ENCODE data around the gene POLR3GL. TPM values are rescaled to one million over a fixed set of nuclear protein-coding genes. Genes with fewer than 3 reads are reported as not detected.

The POLR3GL gene
- total RNA-seq, 1 experiment from 2014 or later: 9.9 TPM

- Mint-ChIP-seq H3K4me3 (ENCODE audit: low read depth, unreplicated experiment) (no peak overlapping the region), H3K27me3 (ENCODE audit: unreplicated experiment) (no peaks in the 10 kb centered on the region), H3K4me1 (ENCODE audit: low read depth, unreplicated experiment) (no peaks in the 10 kb centered on the region), H3K9me3 (ENCODE audit: low read depth, unreplicated experiment) (no peaks in the 10 kb centered on the region), H3K27ac (ENCODE audit: unreplicated experiment) (no peak overlapping the region), H3K36me3 (ENCODE audit: insufficient read depth, unreplicated experiment) (no peaks in the 10 kb centered on the region)
- intact Hi-C loops (cut with micrococcal nuclease; ENCODE audit: unreplicated experiment): no loop called here
- CTCF ChIA-PET: interaction anchor here (0.5 kb wide), 1 partner anchor 30 kb away, joined by 4 read pairs; no protein-coding TSS in a partner anchor
- DNase-seq: no peak
- no peak for TF ChIP-seq CTCF (IDR thresholded peaks at IDR 0.05; ENCODE audit: unreplicated experiment)
- no TSS peak for BruUV-seq (replicated peaks)
Observed at GRCh38 chr1:145936247-145936646, 28.2 kb upstream of the POLR3GL start.

- no peak overlapping the region for H3K27ac Mint-ChIP-seq (ENCODE audit: unreplicated experiment)
- CTCF ChIA-PET: interaction anchor here (2.1 kb wide), 1 partner anchor 10 kb away, joined by 5 read pairs; the partner anchor contains the start of gene RBM8A
- no peak for TF ChIP-seq CTCF (IDR thresholded peaks at IDR 0.05; ENCODE audit: unreplicated experiment)
Observed at GRCh38 chr1:145937436-145937835, 27.1 kb upstream of the POLR3GL start.

GRCh38 chr1:145942405-145942804 is 22.1 kb upstream of the POLR3GL start:
- Mint-ChIP-seq H3K27ac (ENCODE audit: unreplicated experiment) (no peak overlapping the region), H3K4me3 (ENCODE audit: low read depth, unreplicated experiment) (no peak overlapping the region), H3K4me1 (ENCODE audit: low read depth, unreplicated experiment) (no peaks in the 10 kb centered on the region), H3K9me3 (ENCODE audit: low read depth, unreplicated experiment) (no peaks in the 10 kb centered on the region), H3K36me3 (ENCODE audit: insufficient read depth, unreplicated experiment) (no peaks in the 10 kb centered on the region), H3K27me3 (ENCODE audit: unreplicated experiment) (no peaks in the 10 kb centered on the region)
- intact Hi-C loops (cut with micrococcal nuclease; ENCODE audit: unreplicated experiment): no loop called here
- no TSS peak for BruUV-seq (replicated peaks)
- CTCF ChIA-PET: interaction anchor here (1.9 kb wide), 1 partner anchor 15 kb away, joined by 6 read pairs; the partner anchor contains the start of gene RBM8A
- DNase-seq: no peak
- TF ChIP-seq CTCF (IDR thresholded peaks at IDR 0.05; ENCODE audit: unreplicated experiment): no peak

More at GRCh38 chr1:145937436-145937835, 27.1 kb upstream of the POLR3GL start:
- no peak for DNase-seq
- Mint-ChIP-seq H3K4me3 (ENCODE audit: low read depth, unreplicated experiment) (no peak overlapping the region), H3K36me3 (ENCODE audit: insufficient read depth, unreplicated experiment) (no peaks in the 10 kb centered on the region), H3K4me1 (ENCODE audit: low read depth, unreplicated experiment) (no peaks in the 10 kb centered on the region), H3K9me3 (ENCODE audit: low read depth, unreplicated experiment) (no peaks in the 10 kb centered on the region), H3K27me3 (ENCODE audit: unreplicated experiment) (no peaks in the 10 kb centered on the region)
- intact Hi-C loops (cut with micrococcal nuclease; ENCODE audit: unreplicated experiment): no loop called here
- no TSS peak for BruUV-seq (replicated peaks)

- H3K4me1 Mint-ChIP-seq (ENCODE audit: low read depth, unreplicated experiment): no peaks in the 10 kb centered on the region
- intact Hi-C loops (cut with micrococcal nuclease; ENCODE audit: unreplicated experiment): no loop called here
- no peaks in the 10 kb centered on the region for H3K9me3 Mint-ChIP-seq (ENCODE audit: low read depth, unreplicated experiment)
- no TSS peak for BruUV-seq (replicated peaks)
- H3K36me3 Mint-ChIP-seq (ENCODE audit: insufficient read depth, unreplicated experiment): no peaks in the 10 kb centered on the region
- no peak for TF ChIP-seq CTCF (IDR thresholded peaks at IDR 0.05; ENCODE audit: unreplicated experiment)
- DNase-seq: no peak
- H3K4me3 Mint-ChIP-seq (ENCODE audit: low read depth, unreplicated experiment): no peak overlapping the region
- H3K27ac Mint-ChIP-seq (ENCODE audit: unreplicated experiment): no peak overlapping the region
- CTCF ChIA-PET: interaction anchor here (1.9 kb wide), 1 partner anchor 16 kb away, joined by 6 read pairs; the partner anchor contains the start of gene RBM8A
- H3K27me3 Mint-ChIP-seq (ENCODE audit: unreplicated experiment): no peaks in the 10 kb centered on the region
Observed at GRCh38 chr1:145942871-145943270, 21.6 kb upstream of the POLR3GL start.
